ENCODE measurements around the gene MKKS. TPM values are rescaled to one million over a fixed set of nuclear protein-coding genes. Genes with fewer than 3 reads are reported as not detected.

The MKKS gene
- total and polyA plus RNA-seq, 9 of the 15 experiments (the other 6 are each of a cell fraction or from before 2014, with no cell fraction given), result 6.8 to 26.8 (median 12.0) TPM

GRCh38 chr20:10433623-10434466, at the start of gene MKKS (continued):
- TF ChIP-seq HDAC1 (IDR thresholded peaks at IDR 0.05) (peak in 1 of 2 experiments; percentile 12; a peak in 1 of 4 replicates), ATF1 (CRISPR knock-in tag; IDR thresholded peaks at IDR 0.05) (0 out of 2 replicates have a peak, but pooled peaks have one; percentile 14), ATF1 (tag; IDR thresholded peaks at IDR 0.05) (peak; percentile 90), E2F4 (CRISPR knock-in tag; IDR thresholded peaks at IDR 0.05; ENCODE audit: low read depth) (peak; percentile 46; the same call in 1 of the 2 replicates), ZBTB33 (CRISPR knock-in tag; IDR thresholded peaks at IDR 0.05) (0 out of 2 replicates have a peak, but pooled peaks have one; percentile 12), SMARCA4 (IDR thresholded peaks at IDR 0.05) (no peak), TOE1 (IDR thresholded peaks at IDR 0.05; ENCODE audit: borderline replicate concordance) (peak; percentile 81), TOE1 (CRISPR knock-in tag; IDR thresholded peaks at IDR 0.05; ENCODE audit: borderline replicate concordance, low read depth) (no peak), SP1 (CRISPR knock-in tag; IDR thresholded peaks at IDR 0.05) (peak; percentile 32), HNRNPLL (IDR thresholded peaks at IDR 0.05; ENCODE audit: low read depth, low read length, poor library complexity, severe bottlenecking) (peak; percentile 76), STAG1 (CRISPR knock-in tag; IDR thresholded peaks at IDR 0.05; ENCODE audit: borderline replicate concordance) (no peak), RBFOX2 (IDR thresholded peaks at IDR 0.05; ENCODE audit: low read depth, low read length) (peak; percentile 93), MEIS2 (IDR thresholded peaks at IDR 0.05; ENCODE audit: partially characterized antibody) (peak; percentile 48), ZNF165 (CRISPR knock-in tag; IDR thresholded peaks at IDR 0.05; ENCODE audit: borderline replicate concordance) (no peak), ZBTB1 (CRISPR knock-in tag; IDR thresholded peaks at IDR 0.05; ENCODE audit: borderline replicate concordance, low read depth) (peak; percentile 61; the same call in 1 of the 2 replicates), PHF8 (IDR thresholded peaks at IDR 0.05; ENCODE audit: borderline replicate concordance, low read length) (peak; percentile 75; the same call in 1 of the 2 replicates), PRDM10 (IDR thresholded peaks at IDR 0.05; ENCODE audit: partially characterized antibody) (peak; percentile 90), ID3 (CRISPR knock-in tag; IDR thresholded peaks at IDR 0.05) (no peak), ID3 (tag; IDR thresholded peaks at IDR 0.05) (peak; percentile 49; the same call in 1 of the 2 replicates), TBP (optimal IDR thresholded peaks at IDR 0.05; ENCODE audit: low read depth, low read length) (peak; percentile 10), ZNF311 (CRISPR knock-in tag; IDR thresholded peaks at IDR 0.05) (no peak)
